Mucosa of rectum (tissue), 2 donors: ENCODE measurements around the gene PTPRD.

ENCODE experiments used
- H3K27ac ChIP-seq, 2 donors: one replicate each; pipeline ENCODE4 v1.7.0; 2013; ENCODE audit warnings: inconsistent platforms in 2 of 2, low read depth in 2 of 2, low read length in 2 of 2
- H3K27me3 ChIP-seq, 2 donors: one replicate each; pipeline ENCODE4 v1.7.0; 2013; ENCODE audit warnings: low read length in 2 of 2; ENCODE audit not compliant: control insufficient read depth in 2 of 2, insufficient read depth in 2 of 2
- H3K36me3 ChIP-seq, 2 donors: one replicate each; pipeline ENCODE4 v1.7.0; 2013; ENCODE audit warnings: low read length in 2 of 2; ENCODE audit not compliant: control insufficient read depth in 2 of 2, insufficient read depth in 2 of 2
- H3K4me1 ChIP-seq, 2 donors: one replicate each; pipeline ENCODE4 v1.7.0; 2013; ENCODE audit warnings: low read length in 2 of 2, mild to moderate bottlenecking in 1 of 2; ENCODE audit not compliant: control insufficient read depth in 2 of 2, insufficient read depth in 2 of 2
- H3K4me3 ChIP-seq, 2 donors: one replicate each; pipeline ENCODE4 v1.7.0; 2013; ENCODE audit warnings: low read length in 2 of 2
- H3K9ac ChIP-seq, 2 donors: one replicate each; pipeline ENCODE4 v1.7.0; 2013; ENCODE audit warnings: low read length in 2 of 2, low read depth in 1 of 2, mild to moderate bottlenecking in 1 of 2
- H3K9me3 ChIP-seq, 2 donors: one replicate each; pipeline ENCODE4 v1.7.0; 2013; ENCODE audit warnings: low read length in 2 of 2; ENCODE audit not compliant: control insufficient read depth in 2 of 2
- donor health status: healthy.
- donor health status: Normal muscosa, but diverticular disease.

PTPRD gene

GRCh38 chr9:8419596-8420275 lies 2193.1 kb downstream of the PTPRD start:
- Histone ChIP-seq H3K36me3 (no peaks in the 10 kb centered on the region), H3K27me3 (no peaks in the 10 kb centered on the region), H3K4me3 (no peak overlapping the region), H3K4me1 (no peaks in the 10 kb centered on the region), H3K27ac (no peak overlapping the region), H3K9ac (no peak overlapping the region), H3K9me3 (no peaks in the 10 kb centered on the region)

GRCh38 chr9:8417341-8417740 lies 2195.5 kb downstream of the PTPRD start:
- H3K27ac ChIP-seq = no peak overlapping the region
- no peaks in the 10 kb centered on the region for H3K27me3 ChIP-seq
- no peak overlapping the region for H3K9ac ChIP-seq
- H3K36me3 ChIP-seq = no peaks in the 10 kb centered on the region
- H3K9me3 ChIP-seq = no peaks in the 10 kb centered on the region
- H3K4me3 ChIP-seq = no peak overlapping the region
- H3K4me1 ChIP-seq = no peaks in the 10 kb centered on the region

- no peak overlapping the region for H3K27ac ChIP-seq
- no peaks in the 10 kb centered on the region for H3K9me3 ChIP-seq
- H3K9ac ChIP-seq = no peak overlapping the region
- no peaks in the 10 kb centered on the region for H3K36me3 ChIP-seq
- H3K4me3 ChIP-seq = no peak overlapping the region
- no peaks in the 10 kb centered on the region for H3K4me1 ChIP-seq
- no peaks in the 10 kb centered on the region for H3K27me3 ChIP-seq
Observed at GRCh38 chr9:8412327-8412726, 2200.5 kb downstream of the PTPRD start.

GRCh38 chr9:8408575-8409190 lies 2204.1 kb downstream of the PTPRD start:
- H3K36me3 ChIP-seq = no peaks in the 10 kb centered on the region
- H3K4me1 ChIP-seq = no peaks in the 10 kb centered on the region
- no peaks in the 10 kb centered on the region for H3K9me3 ChIP-seq
- no peak overlapping the region for H3K27ac ChIP-seq
- no peak overlapping the region for H3K4me3 ChIP-seq
- no peak overlapping the region for H3K9ac ChIP-seq
- no peaks in the 10 kb centered on the region for H3K27me3 ChIP-seq

- H3K9ac ChIP-seq = no peak overlapping the region
- no peaks in the 10 kb centered on the region for H3K9me3 ChIP-seq
- H3K4me1 ChIP-seq = no peaks in the 10 kb centered on the region
- no peaks in the 10 kb centered on the region for H3K27me3 ChIP-seq
- H3K27ac ChIP-seq = no peak overlapping the region
- no peaks in the 10 kb centered on the region for H3K36me3 ChIP-seq
- no peak overlapping the region for H3K4me3 ChIP-seq
Observed at GRCh38 chr9:8401961-8402705, 2210.7 kb downstream of the PTPRD start.

GRCh38 chr9:8400378-8400777 lies 2212.4 kb downstream of the PTPRD start:
- no peak overlapping the region for H3K9ac ChIP-seq
- no peaks in the 10 kb centered on the region for H3K36me3 ChIP-seq
- no peaks in the 10 kb centered on the region for H3K9me3 ChIP-seq
- no peak overlapping the region for H3K4me3 ChIP-seq
- no peaks in the 10 kb centered on the region for H3K4me1 ChIP-seq
- no peak overlapping the region for H3K27ac ChIP-seq
- H3K27me3 ChIP-seq = no peaks in the 10 kb centered on the region

- H3K27ac ChIP-seq = no peak overlapping the region
- H3K4me3 ChIP-seq = no peak overlapping the region
- H3K4me1 ChIP-seq = no peaks in the 10 kb centered on the region
- no peak overlapping the region for H3K9ac ChIP-seq
- no peaks in the 10 kb centered on the region for H3K36me3 ChIP-seq
- H3K27me3 ChIP-seq = no peaks in the 10 kb centered on the region
- no peaks in the 10 kb centered on the region for H3K9me3 ChIP-seq
Observed at GRCh38 chr9:8395022-8395421, 2217.8 kb downstream of the PTPRD start.

- no peaks in the 10 kb centered on the region for H3K36me3 ChIP-seq
- H3K4me1 ChIP-seq = no peaks in the 10 kb centered on the region
- H3K4me3 ChIP-seq = no peak overlapping the region
- no peak overlapping the region for H3K9ac ChIP-seq
- no peak overlapping the region for H3K27ac ChIP-seq
- no peaks in the 10 kb centered on the region for H3K27me3 ChIP-seq
- H3K9me3 ChIP-seq = no peaks in the 10 kb centered on the region
Observed at GRCh38 chr9:8394341-8394740, 2218.5 kb downstream of the PTPRD start.

- Histone ChIP-seq H3K27ac (no peak overlapping the region), H3K4me1 (no peaks in the 10 kb centered on the region)
Observed at GRCh38 chr9:8392866-8393265, 2219.9 kb downstream of the PTPRD start.

GRCh38 chr9:8391566-8391965 lies 2221.2 kb downstream of the PTPRD start:
- Histone ChIP-seq H3K36me3 (no peaks in the 10 kb centered on the region), H3K4me1 (no peaks in the 10 kb centered on the region), H3K27ac (no peak overlapping the region), H3K4me3 (no peak overlapping the region), H3K9me3 (no peaks in the 10 kb centered on the region), H3K9ac (no peak overlapping the region), H3K27me3 (no peaks in the 10 kb centered on the region)

More at GRCh38 chr9:8392866-8393265, 2219.9 kb downstream of the PTPRD start:
- no peaks in the 10 kb centered on the region for H3K27me3 ChIP-seq
- H3K9me3 ChIP-seq = no peaks in the 10 kb centered on the region
- H3K36me3 ChIP-seq = no peaks in the 10 kb centered on the region
- no peak overlapping the region for H3K9ac ChIP-seq
- H3K4me3 ChIP-seq = no peak overlapping the region
